ENCODE measurements around the gene RAB11FIP3.

DNA sequence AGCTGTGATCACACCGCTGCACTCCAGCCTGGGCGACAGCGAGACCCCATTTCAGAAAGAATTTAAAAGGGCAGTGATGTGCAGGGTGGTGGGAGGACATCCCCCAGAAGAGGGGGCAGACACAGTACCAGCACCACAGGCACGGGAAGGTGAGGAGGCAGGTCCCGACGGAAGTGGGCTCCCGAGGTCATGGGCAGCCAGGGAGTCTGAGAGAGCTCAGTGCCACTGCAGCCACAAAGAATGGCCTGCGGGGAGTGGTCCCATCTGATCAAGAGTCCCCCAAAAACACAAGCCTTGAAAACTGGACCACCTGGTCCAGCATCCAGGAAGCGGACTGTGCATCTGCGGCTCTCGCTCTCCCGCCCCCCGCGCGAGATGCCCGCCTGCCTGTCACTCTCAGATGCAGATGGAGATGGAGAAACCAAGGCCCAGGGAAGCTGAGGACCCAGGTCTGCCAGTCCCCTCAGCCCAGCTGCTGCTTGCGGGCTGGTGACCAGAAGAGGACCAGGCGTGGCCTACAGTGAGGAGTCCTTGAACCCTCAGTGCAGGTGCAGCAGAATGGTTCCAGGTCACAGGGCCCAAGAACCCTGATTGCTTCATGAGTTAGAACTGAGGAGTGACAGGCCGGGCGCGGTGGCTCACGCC lies 97.8 kb downstream of the RAB11FIP3 start:
- TF ChIP-seq POLR2A (IDR thresholded peaks at IDR 0.05; ENCODE audit: low read depth, low read length) = no peak
- no peak for TF ChIP-seq POLR2AphosphoS5 (IDR thresholded peaks at IDR 0.05; ENCODE audit: low read depth, low read length)
